NCI-H748 (cell line): ENCODE measurements around the gene CASK.

Experiments used
- DNase-seq: peaks from one replicate; lab custom pipeline; 2025; ENCODE audit not compliant: unreplicated experiment; lab: John Stamatoyannopoulos, UW

CASK gene

DNA sequence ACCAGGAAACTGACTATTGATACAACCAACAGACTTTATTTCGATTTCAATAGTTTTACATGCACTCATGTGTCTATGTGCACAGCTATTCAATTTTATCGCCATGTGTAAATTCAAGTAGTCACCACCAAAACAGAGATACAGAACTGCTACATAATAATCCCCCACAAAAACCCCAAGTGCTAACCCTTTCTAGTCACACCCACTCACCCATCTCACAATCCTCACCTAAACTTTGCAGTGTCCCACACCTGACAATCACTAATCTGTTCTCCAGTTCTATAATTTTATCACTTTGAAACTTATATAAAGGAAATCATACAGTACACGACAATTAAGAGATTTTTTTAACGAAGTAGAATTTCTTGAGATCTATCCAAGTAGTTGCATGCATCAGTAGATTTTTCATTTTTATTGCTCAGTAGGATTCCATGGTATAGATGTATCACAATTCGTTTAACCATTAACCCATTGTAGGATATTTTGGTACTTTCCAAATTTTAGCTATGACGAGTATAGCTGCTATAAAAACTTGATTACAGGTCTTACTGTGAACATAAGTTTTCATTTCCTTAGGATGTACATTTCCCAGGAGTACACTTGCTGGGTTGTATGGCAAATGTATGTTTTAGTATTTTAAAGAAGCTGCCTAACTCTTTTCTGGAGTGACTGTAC lies 85.9 kb downstream of the CASK start:
- no peak for DNase-seq

DNA sequence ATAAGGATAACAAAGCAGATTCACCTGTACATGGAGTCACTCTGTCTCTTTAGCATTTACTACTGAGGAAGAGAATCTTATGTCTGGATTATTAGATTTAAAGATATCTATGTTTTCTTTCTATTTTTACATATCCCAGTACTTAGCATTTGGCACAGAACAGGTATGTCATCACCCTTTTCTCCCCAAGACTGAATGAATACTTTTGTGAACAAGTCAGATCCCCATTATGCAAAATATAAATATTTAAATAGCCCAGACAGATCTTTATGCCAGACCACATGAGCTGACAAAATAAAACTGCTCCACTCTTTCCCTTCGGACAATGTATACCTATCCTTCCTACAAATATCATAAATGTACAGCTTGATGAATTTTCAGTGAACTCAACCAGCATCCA lies 94.5 kb downstream of the CASK start:
- DNase-seq: no peak

DNA sequence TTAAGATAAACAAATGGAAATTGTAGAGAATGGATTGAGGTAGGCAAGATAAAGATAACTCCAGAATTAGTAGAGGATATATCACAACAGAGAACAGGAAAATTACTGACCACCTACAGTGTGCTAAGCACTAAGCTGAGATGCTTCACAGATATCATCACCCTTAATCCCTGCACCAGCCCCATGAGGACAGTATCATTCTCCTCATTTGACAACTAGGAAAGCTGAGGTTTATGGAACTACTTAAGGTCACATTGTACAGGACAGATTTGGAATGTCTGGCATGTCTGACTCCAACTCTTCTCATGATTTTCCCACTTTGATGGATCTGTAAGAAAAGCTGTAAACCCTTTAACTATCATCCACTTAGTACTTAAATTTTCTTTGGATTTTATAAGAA lies 95.5 kb downstream of the CASK start:
- DNase-seq: no peak

DNA sequence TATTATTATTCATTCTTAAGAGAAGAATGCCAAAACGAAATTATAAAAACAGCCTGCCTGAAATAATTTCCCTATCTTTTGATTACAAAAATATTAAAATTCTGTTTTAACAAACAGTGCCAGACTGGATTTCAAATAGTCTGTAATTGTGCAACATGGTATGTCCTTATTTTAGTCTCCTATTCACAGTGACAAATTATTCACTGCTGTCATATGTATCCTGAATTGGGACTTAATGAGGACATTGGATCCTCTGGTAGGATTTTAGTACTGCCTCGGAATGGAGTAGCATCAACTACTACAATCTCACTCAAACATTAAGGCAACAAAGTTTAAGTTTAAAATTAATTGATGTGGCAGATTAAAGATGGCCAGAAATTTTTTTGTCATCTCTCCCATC lies 97.6 kb downstream of the CASK start:
- DNase-seq: no peak

DNA sequence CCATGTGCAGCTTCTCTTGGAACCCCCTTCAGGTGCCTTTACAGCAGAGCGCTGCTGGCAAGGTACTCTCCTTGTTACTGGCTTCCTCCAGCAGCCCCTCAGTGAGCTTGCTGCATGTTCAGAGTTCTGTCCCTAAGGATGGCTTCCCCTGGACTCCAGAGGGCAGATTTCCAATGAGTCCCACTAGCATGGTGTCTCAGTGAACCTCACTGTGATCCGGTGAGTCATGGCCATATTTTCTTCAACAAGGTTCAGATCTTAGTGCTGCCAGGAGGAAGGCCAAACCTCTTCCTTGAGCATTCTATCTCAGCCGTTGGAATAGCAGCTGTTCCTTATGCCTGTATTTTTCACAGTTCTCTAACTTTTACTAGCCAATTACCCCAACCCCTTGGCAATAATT lies 98.8 kb downstream of the CASK start:
- DNase-seq: no peak

DNA sequence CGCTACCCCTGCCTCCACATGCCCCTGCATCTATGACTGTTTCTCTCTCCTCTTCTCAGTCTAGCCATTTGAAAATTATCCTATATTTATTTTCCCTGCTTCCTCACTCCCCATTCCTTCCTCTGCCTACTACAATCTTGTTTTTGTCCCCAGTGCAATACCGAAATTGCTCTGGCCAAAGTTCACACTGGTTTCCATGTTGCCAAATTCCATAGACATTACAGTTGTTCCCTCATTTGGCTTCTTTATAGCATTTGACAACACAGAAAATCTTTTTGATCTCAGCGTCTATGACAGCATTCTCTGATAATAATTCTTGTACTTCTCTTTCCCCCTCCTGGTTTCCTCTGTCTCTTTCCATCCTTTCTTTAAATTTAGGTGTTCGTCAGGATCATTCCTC lies 100.0 kb downstream of the CASK start:
- DNase-seq: no peak

DNA sequence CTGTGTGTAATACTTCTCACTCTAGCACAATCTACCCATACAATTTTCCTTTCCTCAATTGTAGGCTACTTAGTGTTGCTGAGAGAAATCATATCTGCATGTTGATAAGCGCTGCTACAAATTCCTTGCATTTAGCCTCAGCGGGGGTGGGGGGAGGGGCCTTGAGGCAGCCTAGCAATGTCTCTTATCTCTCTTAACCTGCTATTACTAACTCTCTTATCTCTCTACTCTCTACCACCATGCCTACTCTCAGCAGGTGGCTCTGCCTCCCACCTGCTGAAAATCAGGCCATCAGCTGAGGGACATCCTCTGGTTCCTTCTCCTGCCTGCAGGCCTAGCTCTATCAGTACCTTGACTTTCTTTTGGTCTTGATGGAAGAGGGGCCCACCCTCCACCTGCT lies 100.5 kb downstream of the CASK start:
- DNase-seq: no peak

DNA sequence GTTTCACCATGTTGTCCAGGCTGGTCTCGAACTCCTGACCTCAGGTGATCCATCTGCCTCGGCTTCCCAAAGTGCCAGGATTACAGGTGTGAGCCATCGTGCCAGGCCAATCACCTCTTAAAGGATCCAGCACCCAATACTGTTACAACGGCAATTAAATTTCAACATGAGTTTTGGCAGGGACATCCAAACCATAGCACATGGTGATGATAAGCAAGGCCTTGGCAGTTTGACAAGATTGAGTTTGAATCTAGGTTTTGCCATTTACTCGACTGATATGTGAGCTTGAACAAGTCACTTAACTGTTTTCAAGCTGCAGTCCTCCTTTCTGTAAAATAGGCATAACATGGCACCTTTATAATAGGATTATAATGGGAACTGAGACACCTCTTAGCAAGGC lies 115.3 kb downstream of the CASK start:
- no peak for DNase-seq

DNA sequence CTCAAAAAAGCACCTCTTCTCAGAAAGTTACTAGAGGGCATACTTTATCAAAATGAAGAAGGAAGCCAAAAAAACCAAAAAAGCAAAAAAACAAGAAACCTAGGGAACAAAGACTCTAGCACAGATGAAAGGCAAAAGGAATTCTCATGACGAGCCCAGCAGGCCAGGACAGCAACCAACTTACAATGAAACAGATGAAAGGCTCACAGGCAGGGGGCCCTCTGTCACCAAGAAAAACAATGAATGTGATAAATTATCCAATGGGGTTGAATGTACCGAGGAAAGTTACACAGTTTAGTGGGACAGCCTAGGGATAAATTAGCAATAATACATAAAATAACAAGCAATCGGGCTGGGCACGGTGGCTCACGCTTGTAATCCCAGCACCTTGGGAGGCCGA lies 120.4 kb downstream of the CASK start:
- DNase-seq: peak; percentile 1

DNA sequence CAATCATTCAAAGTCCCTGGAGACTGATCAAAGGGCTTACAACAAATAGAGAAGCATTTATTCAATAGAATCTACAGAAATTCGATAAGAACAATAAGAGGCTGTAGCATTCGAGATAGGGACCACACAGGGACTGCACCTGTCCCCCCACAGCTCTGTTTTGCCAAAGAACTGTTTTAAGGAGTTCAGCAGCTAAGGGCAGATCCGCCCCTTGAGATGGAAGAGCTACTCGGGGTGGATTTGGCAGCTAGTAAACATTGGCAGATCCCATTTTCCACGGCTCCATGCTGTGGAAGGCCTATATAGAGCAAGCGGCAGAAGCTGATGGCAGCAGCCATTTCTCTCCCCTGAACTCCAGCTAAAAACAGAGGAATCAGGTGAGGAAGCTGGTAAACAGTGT lies 123.7 kb downstream of the CASK start:
- no peak for DNase-seq

DNA sequence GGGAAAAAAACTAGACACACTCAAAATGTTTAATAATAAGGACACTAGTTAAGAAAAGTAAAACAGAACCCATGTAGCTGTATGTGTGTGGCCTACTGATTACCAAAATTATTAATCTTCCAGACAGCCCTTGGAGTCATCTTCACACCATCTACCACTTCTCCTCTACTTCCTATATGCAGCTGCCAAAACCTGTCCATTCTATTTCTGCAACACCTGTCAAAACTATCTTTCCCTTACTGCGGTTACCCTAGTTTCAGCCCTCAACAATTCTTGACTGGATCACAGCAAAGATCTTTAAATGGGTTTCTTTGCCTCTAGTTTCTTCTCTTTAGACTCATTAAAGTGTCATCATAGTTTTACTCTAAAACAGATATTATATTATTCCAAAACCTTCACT lies 126.8 kb downstream of the CASK start:
- DNase-seq: no peak

DNA sequence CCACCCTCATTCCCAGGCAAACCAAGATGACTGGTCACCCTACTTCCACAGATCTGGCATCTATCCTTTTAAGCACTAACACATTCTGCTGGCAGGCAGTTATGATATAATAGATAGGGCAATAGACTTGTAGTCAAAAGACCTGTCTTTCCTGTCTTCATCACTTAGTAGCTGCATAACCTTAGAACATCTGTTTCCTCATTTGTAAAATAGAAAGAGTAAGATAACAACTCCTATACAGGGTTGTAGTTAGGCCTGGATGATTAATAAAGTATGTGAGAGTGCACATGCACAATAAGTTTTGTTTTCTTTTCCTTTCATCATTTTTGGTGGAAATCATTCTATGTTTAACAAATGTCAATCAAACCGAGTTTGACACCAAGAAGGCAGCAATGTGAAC lies 127.3 kb downstream of the CASK start:
- DNase-seq: no peak

DNA sequence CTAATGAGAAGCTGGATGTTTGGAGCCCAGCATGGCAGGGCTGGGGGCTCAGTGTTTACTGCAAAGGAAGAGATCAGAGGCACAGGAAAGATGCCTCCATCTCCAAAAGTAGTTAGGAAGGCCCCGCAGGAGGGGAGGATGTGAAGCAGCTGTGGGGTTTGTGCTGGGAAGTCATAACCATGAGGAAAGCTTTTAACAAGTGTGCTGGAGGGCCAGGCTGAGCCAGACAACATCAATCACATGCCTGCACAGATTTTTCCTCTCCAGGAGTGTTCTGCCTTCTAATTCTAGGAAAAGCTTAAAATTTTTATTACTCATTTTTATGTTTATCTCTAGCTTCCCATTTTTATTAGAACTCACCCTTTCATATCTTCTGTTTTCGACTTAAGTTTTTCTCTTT lies 134.0 kb downstream of the CASK start:
- no peak for DNase-seq

DNA sequence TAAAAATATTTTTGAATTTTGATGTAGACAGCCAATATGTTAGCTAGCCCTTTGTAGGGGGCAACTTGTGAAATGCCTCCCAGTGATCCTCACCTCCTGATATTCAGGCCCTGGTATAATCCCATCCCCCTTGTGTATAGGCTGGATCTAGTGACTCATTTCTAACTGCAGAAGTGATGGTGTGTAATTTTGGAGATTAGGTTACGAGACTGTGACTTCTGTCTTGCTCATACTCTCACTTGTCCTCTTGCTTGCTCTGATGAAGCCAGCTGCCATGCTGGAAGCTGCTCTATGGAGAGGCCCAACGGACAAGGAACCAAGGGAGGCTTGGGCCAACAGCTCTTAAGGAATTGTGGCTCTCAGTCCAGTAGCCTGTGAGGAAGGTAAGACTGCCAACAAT lies 137.7 kb downstream of the CASK start:
- no peak for DNase-seq

DNA sequence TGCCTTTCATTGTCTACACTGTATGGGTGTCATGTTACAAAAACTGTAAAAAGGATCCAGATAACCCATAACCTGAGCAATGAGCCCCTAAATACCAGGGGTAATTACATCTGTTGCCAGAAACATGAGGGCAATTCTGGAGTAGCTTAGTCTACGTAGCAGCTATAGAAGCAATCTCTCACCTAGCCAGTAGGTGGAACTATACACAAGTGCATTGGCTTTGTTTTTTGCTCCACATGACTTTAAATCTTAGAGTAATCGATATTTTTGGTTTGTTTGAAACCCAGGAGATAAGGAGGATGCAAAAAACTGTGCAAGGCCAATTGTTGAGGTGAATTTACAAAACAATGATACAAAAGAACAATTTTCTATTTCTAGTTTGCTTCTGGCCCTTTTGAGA lies 141.9 kb downstream of the CASK start:
- DNase-seq: peak; percentile 65

DNA sequence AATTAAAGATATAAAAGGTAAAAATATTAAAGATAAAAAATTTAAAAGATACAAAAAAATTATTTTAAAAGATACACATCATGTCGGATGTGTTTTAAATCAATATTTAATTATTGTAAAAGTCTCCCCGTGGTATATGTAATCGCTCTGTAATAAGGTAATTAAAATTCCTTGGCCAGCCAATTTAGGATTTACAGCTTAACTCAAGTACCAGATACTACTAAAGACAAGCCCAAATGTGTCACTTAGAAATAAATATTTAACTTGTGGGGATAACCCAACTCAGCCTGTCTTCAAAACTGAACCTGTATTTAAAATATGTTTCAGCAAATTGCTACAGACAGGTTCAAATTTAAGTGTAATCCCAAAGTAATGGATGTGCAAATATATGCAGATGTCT lies 143.4 kb downstream of the CASK start:
- DNase-seq: peak; percentile 47

DNA sequence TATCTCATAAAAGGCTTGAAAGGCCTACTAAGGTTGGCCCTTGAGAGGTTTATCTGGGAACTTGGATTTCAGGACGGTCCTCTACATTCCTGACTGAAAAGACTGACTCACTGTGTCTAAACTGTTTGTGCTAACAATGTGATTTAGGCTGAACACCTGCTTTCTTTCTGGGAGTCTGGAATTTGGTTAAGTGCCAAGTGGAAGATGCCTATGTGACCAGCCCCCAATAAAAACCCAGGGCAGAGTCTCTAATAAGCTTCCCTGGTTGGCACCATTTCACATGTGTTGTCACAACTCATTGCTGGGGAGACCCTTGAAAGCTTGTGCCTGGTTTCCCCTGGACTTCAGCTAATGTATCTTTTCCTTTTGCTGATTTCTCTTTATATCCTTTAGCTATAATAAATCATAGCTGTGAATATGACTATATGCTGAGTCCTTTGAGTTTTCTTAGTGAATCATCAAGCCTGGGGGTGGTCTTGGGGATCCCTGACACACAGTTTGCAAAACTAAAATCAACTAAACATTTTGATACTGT lies 144.3 kb downstream of the CASK start:
- DNase-seq: peak; percentile 57

DNA sequence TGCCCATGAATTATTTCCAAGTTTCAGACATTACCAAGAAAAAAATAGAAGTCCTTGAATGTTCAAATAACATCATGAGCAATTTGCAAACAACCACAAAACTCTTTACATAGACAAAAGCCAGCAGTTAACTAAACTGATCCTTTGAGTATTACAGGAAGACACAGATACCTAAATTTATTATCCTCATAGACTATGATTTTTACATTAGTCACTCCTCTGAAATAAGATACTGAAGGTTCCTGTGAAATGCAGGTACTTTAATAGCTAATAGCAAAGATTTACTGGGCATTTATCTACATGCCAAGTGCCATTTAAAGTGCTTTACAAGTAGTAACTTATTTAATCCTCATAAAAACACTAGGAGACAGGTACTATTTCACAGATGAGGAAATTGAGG lies 161.7 kb downstream of the CASK start:
- no peak for DNase-seq

DNA sequence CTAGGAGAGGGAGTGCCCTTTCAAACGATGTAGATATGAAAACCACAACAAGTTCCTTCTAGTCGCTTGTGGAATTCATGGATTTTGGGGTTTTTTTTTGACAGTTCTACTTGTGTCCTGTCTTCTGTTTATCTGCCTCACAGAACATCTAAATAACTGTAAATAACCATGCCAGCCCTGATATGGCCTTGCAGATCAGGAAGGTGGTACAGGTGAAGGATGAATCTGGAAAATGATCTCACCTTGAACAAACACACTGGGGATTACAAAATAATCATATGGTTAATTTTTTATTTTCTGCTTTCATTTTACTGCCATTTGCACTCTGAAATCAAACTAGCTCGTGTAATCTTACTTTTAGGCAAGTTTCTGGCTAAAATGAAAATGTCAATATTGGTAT lies 162.2 kb downstream of the CASK start:
- no peak for DNase-seq

DNA sequence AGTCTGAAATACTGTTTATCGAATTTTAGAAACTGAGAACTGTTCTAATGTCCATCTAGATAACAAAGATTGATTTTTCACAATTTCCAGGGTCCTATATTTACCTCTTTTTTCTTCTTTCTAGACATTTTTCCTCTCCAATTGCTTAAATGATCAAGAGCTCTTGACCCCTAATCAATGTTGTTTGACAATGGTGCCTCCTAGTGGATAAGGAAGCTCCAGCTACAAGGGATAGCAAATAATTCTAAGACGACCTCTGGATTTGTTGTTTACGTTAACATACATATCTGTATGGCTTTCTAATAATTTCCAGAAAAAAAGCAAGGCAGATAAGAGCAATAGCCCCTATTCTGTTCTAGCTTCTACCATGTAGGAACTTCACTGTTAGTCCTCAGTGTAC lies 163.5 kb downstream of the CASK start:
- peak; percentile 18 for DNase-seq

DNA sequence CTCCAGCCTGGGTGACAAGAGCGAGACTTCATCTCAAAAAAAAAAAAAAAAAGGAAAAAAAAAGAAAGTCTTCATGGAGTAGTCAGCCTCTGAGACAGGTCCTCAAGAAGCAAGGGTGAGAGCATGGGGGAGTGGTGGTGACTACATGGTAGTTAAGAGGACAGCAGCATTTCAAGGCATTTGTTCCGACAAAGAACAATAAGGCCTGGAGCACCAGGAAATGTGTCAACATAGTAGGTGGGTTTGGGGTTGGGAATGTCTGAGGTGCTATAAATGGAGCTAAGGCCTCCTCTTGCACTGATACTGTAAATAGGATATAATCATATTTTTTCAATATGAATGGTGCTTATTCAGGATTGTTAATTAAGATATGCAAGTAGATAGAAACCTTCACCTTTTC lies 165.0 kb downstream of the CASK start:
- DNase-seq: no peak

DNA sequence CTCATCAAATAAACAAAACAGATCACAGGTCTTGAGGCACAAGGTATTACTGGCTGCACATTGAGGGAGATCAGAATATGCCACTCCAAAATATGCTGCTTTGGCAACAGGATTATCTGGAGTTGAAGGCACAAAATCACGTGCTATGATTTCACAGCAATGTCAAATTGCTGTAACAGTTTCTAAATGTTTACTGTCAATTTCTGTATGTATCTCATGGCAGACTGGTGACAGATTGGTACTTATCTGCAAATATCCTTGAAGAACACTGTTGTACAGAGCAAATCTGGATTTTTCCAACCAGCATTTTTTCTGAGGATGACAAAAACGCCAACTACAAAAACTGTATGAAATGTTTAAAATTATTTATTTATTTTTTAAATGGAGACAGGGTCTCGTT lies 172.6 kb downstream of the CASK start:
- no peak for DNase-seq

DNA sequence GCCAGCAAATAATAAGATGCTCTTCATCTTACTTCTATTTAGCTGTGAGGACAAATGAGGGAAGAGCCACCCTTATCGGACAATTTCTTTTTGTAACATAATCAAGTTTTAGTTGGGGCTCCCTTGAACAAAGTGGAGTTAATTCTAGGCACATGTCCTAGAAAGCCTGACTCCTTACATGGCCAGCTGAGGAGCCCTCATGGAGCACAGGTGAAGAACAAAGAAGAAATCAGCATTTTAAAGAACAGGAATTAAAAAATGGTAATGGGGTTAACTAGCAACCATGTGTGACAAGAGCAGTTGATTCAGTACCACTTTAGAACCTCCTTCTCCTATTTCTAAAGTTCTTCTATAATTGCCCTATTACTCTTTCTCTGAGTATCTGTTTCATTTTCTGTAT lies 183.5 kb downstream of the CASK start:
- DNase-seq: no peak
